K562 (cell line): ENCODE measurements around the gene SLX4IP. TPM values are rescaled to one million over a fixed set of nuclear protein-coding genes. Genes with fewer than 3 reads are reported as not detected.

Source experiments
- CBFB ChIP-seq: sonication (generic); formaldehyde crosslinking; IDR thresholded peaks from 2 replicates; pipeline ENCODE4 v1.4.0; 2020; ENCODE audit warnings: mild to moderate bottlenecking, missing genetic modification reagents
- CXXC5 ChIP-seq: fragments of 250-450 bp; sonication (Bioruptor Pico); IDR thresholded peaks from 2 replicates; pipeline ENCODE4 v1.8.0; 2022; ENCODE audit warnings: inconsistent platforms, mild to moderate bottlenecking, moderate library complexity
- E2F6 ChIP-seq, 2 experiments: IDR thresholded peaks; 2 replicates each; pipeline ENCODE4 v1.6.1; 2011; ENCODE audit warnings: borderline replicate concordance in 1 of 2, control low read depth in 1 of 2, low read depth in 1 of 2, low read length in 1 of 2, mild to moderate bottlenecking in 1 of 2, mixed read lengths in 1 of 2, moderate library complexity in 1 of 2; ENCODE audit not compliant: insufficient read depth in 1 of 2, insufficient read length in 1 of 2, poor library complexity in 1 of 2, severe bottlenecking in 1 of 2; ENCODE audit errors: extremely low read depth in 1 of 2
- TFAP4 ChIP-seq: sonication (generic); formaldehyde crosslinking; IDR thresholded peaks from 2 replicates; pipeline ENCODE4 v1.8.0; 2022; ENCODE audit warnings: missing genetic modification reagents, mild to moderate bottlenecking, moderate library complexity, borderline replicate concordance
- THRAP3 ChIP-seq: fragments of 450-650 bp; IDR thresholded peaks from 2 replicates; pipeline ENCODE4 v1.6.1; 2016; ENCODE audit warnings: mild to moderate bottlenecking, inconsistent platforms, borderline replicate concordance
- TRIM28 ChIP-seq: fragments of 450-650 bp; IDR thresholded peaks from 2 replicates; pipeline ENCODE4 v1.6.1; 2017
- ZNF445 ChIP-seq: fragments of 250-450 bp; sonication (Bioruptor Pico); IDR thresholded peaks from 2 replicates; pipeline ENCODE4 v1.4.0; 2020; ENCODE audit warnings: low read depth, mild to moderate bottlenecking, moderate library complexity
- polyA plus RNA-seq, 8 experiments: library from polyadenylated mRNA; depleted of rRNA in 4 of 8; stranded (reverse) in 5 of 8; unstranded in 3 of 8; fragments of >200 nt; fragmentation: Nextera tagmentation in 2 of 8; fragmentation: Illumina TruSeq in 1 of 8; extraction: Ambion mirVana in 2 of 8; extraction: Trizol in 1 of 8; gene quantifications; 2 replicates each; pipeline versions ENCODE4 v1.2.1 to v1.2.3, GENCODE V29; 2011 to 2014; ENCODE audit warnings: inconsistent platforms in 1 of 8, missing spikeins in 1 of 8
- total RNA-seq, 7 experiments: library from RNA; depleted of rRNA in 6 of 7; stranded (reverse); fragments of >200 nt in 6 of 7; fragmentation: Illumina TruSeq in 2 of 7; extraction: Trizol in 2 of 7; gene quantifications; 2 replicates each; pipeline versions ENCODE4 v1.2.1 to v1.2.3, GENCODE V29; 2011 to 2021; ENCODE audit warnings: low replicate concordance in 1 of 7

The SLX4IP gene
- total and polyA plus RNA-seq, 9 of the 15 experiments (the other 6 are each of a cell fraction or from before 2014, with no cell fraction given) = 1.5 to 5.9 (median 3.5) TPM

- no peak for TF ChIP-seq THRAP3
- no peak for TF ChIP-seq ZNF445 (CRISPR knock-in tag)
- TF ChIP-seq TRIM28 = no peak
- no peak for TF ChIP-seq CXXC5
- TF ChIP-seq E2F6 (IDR thresholded peaks at IDR 0.05; ENCODE audit: borderline replicate concordance in 1 of 2, extremely low read depth in 1 of 2, insufficient read depth in 1 of 2, insufficient read length in 1 of 2, low read depth in 1 of 2, low read length in 1 of 2, poor library complexity in 1 of 2, severe bottlenecking in 1 of 2) = peak in 1 of 2 experiments; percentile 18
- TF ChIP-seq TFAP4 = 0 out of 2 replicates have a peak, but pooled peaks have one; percentile 11
- no peak for TF ChIP-seq CBFB (CRISPR knock-in tag)
- TF ChIP-seq, all 486 proteins: peak for 12
These were observed 236.3 kb downstream of the SLX4IP start (continued) for GRCh38 chr20:10671221-10671918.
